ENCODE results near the gene LBHD1.
"Not testable (repeated sequence)": the region's sequence is repeated elsewhere in the genome, so short reads cannot be mapped to it uniquely, and the experiment has no call there.

Gene LBHD1

DNA sequence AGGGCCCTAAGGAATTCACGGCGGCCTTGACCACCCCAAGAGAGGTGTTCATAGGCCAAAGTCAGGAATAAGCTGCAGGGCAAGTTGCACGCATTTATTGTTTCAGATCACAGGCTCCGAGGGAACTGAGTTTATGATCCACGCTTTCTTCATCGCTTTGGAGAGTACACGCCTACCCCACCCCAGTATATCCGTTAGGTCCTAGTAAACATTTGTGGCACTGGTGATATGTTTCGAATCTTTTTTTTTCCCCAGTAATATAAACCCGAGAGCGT lies 26.5 kb downstream of the LBHD1 start:
- peaks cover 36% of the 10 kb centered on the region for H3K36me3 Mint-ChIP-seq (ENCODE audit: low read depth)

DNA sequence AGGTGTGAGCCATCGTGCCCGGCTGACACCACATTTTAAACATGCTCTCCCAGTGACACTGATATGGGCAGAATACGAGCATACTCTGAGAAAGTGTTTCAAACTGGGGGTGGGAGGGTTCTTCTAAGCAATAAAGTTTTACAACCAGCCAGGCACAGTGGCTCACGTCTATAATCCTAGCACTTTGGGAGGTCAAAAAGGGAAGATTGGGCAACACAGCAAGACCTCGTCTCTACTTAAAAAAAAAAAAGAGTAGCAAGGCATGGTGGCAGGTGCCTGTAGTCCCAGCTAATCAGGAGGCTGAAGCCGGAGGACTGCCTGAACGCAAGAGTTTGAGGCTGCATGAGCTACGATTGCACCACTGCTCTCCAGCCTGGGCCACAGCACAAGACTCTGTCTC lies 27.8 kb downstream of the LBHD1 start:
- Mint-ChIP-seq H3K4me3 (peak overlapping the region; percentile 27), H3K36me3 (ENCODE audit: low read depth) (peaks cover 37% of the 10 kb centered on the region), H3K4me1 (ENCODE audit: low read depth) (peaks cover 28% of the 10 kb centered on the region), H3K27me3 (ENCODE audit: low read depth) (no peaks in the 10 kb centered on the region), H3K27ac (no peak overlapping the region), H3K9me3 (no peaks in the 10 kb centered on the region)
- DNase-seq (ENCODE audit: low spot score), result no peak

More for the DNA sequence above, 26.5 kb downstream of the LBHD1 start:
- Mint-ChIP-seq H3K27me3 (ENCODE audit: low read depth) (no peaks in the 10 kb centered on the region), H3K4me3 (peak overlapping the region; percentile 99), H3K4me1 (ENCODE audit: low read depth) (peaks cover 21% of the 10 kb centered on the region), H3K27ac (peak overlapping the region; percentile 97), H3K9me3 (no peaks in the 10 kb centered on the region)
- no peak for DNase-seq (ENCODE audit: low spot score)

DNA sequence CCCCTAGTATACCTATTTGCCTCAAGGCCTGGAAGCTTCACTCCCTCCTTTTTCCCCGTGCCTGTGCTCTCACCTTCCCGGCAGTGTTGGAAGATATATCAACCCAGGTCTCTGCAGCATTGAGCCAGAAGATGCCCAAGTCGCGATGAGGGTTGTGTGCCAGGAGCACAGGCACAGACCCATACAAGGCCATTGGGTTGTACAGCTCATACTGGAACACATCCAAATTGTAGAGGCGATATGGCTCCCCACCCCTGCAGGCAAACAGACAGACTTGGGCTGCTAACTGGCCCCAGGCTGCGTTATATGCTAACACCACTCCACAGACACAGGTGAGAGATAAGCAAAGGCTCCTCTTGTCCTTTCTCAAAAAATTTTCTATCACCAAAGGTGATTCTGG lies 39.6 kb downstream of the LBHD1 start:
- Mint-ChIP-seq H3K4me1 (ENCODE audit: low read depth) (peaks cover 16% of the 10 kb centered on the region), H3K27me3 (ENCODE audit: low read depth) (no peaks in the 10 kb centered on the region)

DNA sequence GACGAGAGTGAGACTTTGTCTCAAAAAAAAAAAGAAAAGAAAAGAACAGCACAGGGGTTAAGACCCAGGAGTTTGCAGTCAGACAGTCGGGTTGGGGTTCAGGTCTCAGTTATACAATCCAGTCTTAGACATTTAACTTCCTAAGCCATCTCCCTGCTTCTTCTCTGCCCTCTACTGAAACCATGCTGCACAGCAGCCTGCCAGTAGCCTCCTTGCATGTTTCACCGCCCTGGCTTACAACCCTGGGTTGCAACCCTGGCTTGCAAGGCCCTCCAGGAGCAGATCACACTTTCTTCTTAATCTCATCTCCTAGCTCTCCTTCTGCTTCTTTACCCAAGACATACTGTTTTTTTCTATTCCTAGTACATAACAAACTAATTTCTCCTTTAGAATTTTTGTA lies 44.4 kb downstream of the LBHD1 start:
- Mint-ChIP-seq H3K36me3 (ENCODE audit: low read depth) (peaks cover 72% of the 10 kb centered on the region), H3K9me3 (no peaks in the 10 kb centered on the region), H3K4me1 (ENCODE audit: low read depth) (peaks cover 4% of the 10 kb centered on the region), H3K27ac (peak overlapping the region; percentile 62), H3K4me3 (no peak overlapping the region), H3K27me3 (ENCODE audit: low read depth) (no peaks in the 10 kb centered on the region)
- DNase-seq (ENCODE audit: low spot score), result no peak

More for the DNA sequence above, 39.6 kb downstream of the LBHD1 start:
- H3K9me3 Mint-ChIP-seq, result no peaks in the 10 kb centered on the region
- no peak overlapping the region for H3K27ac Mint-ChIP-seq
- no peak overlapping the region for H3K4me3 Mint-ChIP-seq
- no peak for DNase-seq (ENCODE audit: low spot score)
- H3K36me3 Mint-ChIP-seq (ENCODE audit: low read depth), result peaks cover 76% of the 10 kb centered on the region

DNA sequence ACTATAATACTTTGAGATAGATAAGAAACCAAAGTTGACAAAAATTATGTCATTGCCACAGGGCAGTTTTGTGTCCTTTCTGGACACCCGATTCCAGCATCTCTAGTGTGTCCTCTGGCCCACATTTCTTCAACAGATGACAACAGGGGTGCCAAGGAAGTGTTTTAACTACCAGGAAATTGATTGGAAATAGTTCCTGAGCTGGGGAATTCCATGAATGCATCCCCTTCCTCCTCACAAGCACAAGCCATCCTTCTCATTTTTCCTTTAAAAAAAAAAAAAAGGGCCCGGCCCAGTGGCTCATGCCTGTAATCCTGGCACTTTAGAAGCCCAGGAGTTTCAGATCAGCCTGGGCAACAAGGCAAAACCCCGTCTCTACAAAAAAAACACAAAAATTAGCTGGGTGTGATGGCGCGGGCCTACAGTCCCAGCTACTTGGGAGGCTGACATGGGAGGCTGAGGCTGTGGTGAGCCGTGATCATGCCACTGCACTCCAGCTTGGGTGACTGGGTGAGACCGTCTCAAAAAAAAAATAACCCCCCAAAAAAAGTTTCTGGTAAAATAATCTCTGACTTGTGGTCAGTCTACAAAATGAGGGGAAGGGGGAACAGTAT lies 49.5 kb downstream of the LBHD1 start:
- H3K9me3 Mint-ChIP-seq, result no peaks in the 10 kb centered on the region
- peaks cover 46% of the 10 kb centered on the region for H3K36me3 Mint-ChIP-seq (ENCODE audit: low read depth)
- H3K27me3 Mint-ChIP-seq (ENCODE audit: low read depth), result no peaks in the 10 kb centered on the region
- no peak for DNase-seq (ENCODE audit: low spot score)
- H3K27ac Mint-ChIP-seq, result peak overlapping the region; percentile 97
- peak overlapping the region; percentile 85 for H3K4me3 Mint-ChIP-seq
- H3K4me1 Mint-ChIP-seq (ENCODE audit: low read depth), result peaks cover 19% of the 10 kb centered on the region

DNA sequence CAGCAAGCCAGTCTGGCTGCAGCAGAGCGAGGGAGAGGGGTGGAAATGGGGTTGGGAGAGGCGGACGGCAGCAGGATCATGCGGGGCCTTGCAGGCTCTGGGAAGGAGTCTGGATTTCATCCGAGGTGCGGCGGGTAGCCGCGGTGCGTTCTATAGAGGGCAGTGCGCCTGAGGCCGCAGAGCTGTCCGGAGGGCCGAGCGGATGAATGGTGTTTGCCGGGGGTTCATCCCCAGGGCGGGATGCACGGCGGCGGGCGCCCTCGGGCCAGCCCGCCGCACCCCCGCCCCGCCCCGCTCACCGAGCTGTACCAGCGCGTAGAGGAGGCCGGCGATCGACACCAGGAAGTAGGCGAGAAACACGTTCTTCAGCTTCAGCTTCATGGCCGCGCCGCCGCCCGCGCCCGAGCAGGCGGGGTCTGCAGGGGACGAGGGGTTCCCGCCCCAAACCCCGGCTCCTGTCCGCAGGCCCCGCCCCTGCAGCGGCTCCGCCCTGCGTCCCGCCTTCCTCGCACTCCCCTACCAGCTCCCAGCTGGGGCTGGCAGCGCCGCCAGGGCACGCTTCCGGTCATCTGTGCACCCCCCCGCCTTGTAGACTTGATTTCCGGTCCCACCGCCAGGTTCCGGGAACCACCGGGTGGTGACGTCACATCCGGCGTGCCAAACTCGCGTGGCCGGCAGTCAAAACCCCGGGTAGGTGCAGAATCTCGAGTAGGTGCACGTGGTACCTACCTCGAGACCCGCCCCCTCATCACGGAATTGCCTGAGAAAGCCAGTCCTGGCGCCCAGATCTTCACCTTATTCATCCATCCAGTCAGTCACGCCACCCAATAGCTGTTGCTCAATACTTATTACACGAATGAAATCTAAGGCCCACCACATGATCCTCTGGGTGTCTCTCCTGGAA lies 50.2 kb downstream of the LBHD1 start, which contains the start of gene B3GAT3:
Gene B3GAT3, minus strand, starts transcription at position 420 of the 904 bp plus-strand sequence. Its CDS starts 39 bp downstream, at position 381.
- Mint-ChIP-seq H3K9me3 (no peaks in the 10 kb centered on the region), H3K27ac (peak within 1 kb of the TSS; percentile 97), H3K36me3 (ENCODE audit: low read depth) (peaks cover 43% of the 10 kb centered on the region), H3K27me3 (ENCODE audit: low read depth) (no peaks in the 10 kb centered on the region), H3K4me1 (ENCODE audit: low read depth) (peaks cover 19% of the 10 kb centered on the region), H3K4me3 (peak within 1 kb of the TSS; percentile 85)
- peak; percentile 97 for DNase-seq (ENCODE audit: low spot score)

DNA sequence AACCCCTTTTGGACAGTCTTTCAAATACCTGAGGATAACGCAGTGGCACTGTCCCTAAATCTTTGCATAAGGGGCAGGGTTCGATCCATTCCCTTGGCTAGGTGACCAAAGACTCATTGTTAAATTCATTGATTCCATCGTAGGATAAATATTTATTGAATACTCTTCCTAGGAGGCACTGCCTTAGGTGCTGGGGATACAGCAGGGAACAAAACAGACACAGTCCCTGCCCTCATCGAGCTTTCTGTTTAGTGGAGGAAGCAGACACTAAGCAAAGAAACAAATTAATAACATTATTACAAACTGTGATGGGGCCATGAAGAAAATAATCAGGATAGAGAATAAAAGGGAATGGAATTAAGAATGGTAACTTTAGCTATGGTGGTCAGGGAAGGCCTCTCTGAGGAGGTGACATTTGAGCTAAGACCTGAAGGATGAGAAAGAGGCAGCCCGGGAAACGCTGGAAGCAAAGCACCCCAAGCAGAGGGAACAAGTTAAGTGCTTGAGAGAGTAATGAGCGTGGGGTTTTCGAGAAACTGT lies 51.0 kb downstream of the LBHD1 start:
- Mint-ChIP-seq H3K27me3 (ENCODE audit: low read depth) (no peaks in the 10 kb centered on the region), H3K27ac (peak overlapping the region; percentile 89), H3K9me3 (no peaks in the 10 kb centered on the region), H3K4me1 (ENCODE audit: low read depth) (peaks cover 19% of the 10 kb centered on the region), H3K36me3 (ENCODE audit: low read depth) (peaks cover 40% of the 10 kb centered on the region), H3K4me3 (peak overlapping the region; percentile 85)
- DNase-seq (ENCODE audit: low spot score), result no peak

DNA sequence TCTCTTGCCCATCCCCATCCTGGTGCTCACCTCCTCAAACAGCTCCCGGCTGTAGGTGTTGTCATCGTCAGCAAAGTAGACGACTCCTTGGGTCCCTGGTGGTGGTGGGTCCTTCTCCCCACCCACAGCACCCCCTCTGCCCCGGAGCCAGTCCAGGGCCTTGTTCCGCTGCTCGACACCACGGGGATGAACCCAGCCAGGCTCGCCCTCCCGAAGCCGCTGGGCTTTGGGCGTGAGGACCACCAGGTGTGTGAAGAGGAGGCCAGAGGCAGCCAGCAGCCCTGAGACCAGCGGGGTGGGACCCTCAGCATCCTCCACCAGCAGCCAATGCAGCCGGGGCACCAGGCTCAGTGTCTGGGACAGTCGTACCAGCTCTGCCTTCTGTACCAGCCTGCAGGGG lies 55.1 kb downstream of the LBHD1 start:
- Mint-ChIP-seq H3K36me3 (ENCODE audit: low read depth) (peaks cover 29% of the 10 kb centered on the region), H3K4me1 (ENCODE audit: low read depth) (peaks cover 23% of the 10 kb centered on the region)
- H3K27ac Mint-ChIP-seq; H3K9me3 Mint-ChIP-seq; H3K4me3 Mint-ChIP-seq; H3K27me3 Mint-ChIP-seq (ENCODE audit: low read depth); DNase-seq (ENCODE audit: low spot score): not testable (repeated sequence)

DNA sequence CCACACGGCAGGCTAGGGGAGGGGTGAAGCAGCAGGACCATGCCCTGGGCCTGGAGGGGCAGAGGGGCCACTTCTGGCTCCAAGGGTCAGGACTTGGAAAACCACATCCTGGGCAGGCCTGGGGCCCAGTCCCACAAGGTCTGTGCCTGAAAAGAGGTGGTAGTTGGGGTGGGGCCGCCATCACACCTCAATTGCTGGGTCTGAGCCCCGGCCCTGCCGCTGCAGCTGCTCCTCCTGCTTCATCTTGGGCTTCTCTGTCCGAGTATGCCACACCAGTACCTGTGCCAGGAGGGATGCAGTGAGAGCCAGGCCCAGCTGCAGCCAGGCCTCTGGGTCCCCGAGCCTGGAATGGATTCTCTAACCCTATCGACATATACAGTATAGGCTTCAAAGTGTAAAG lies 56.5 kb downstream of the LBHD1 start:
- Mint-ChIP-seq H3K4me1 (ENCODE audit: low read depth) (peaks cover 25% of the 10 kb centered on the region), H3K36me3 (ENCODE audit: low read depth) (peaks cover 22% of the 10 kb centered on the region), H3K27ac (no peak overlapping the region), H3K27me3 (ENCODE audit: low read depth) (no peaks in the 10 kb centered on the region), H3K4me3 (no peak overlapping the region), H3K9me3 (no peaks in the 10 kb centered on the region)
- DNase-seq (ENCODE audit: low spot score), result no peak

DNA sequence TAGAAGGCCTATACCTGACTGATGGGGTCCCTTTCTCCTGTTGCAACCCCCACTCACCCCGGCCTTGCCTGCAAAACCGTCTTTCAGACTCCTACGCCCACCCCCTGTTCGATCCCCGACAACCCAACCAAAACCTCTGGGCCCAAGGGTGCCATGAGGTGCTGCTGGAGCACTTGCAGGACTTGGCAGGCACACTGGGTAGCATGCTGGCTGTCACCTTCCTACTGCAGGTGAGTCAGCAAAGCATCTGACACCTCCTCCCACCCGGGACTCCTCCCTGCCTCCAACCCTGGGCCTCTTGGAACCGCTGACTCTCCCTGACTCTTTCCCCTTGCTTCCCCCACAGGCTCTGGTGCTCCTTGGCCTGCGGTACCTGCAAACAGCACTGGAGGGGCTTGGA lies 57.8 kb downstream of the LBHD1 start:
- H3K4me1 Mint-ChIP-seq (ENCODE audit: low read depth), result peaks cover 26% of the 10 kb centered on the region
- no peaks in the 10 kb centered on the region for H3K27me3 Mint-ChIP-seq (ENCODE audit: low read depth)
- H3K27ac Mint-ChIP-seq, result peak overlapping the region; percentile 76
- no peaks in the 10 kb centered on the region for H3K9me3 Mint-ChIP-seq
- no peak for DNase-seq (ENCODE audit: low spot score)
- peaks cover 30% of the 10 kb centered on the region for H3K36me3 Mint-ChIP-seq (ENCODE audit: low read depth)
- no peak overlapping the region for H3K4me3 Mint-ChIP-seq

DNA sequence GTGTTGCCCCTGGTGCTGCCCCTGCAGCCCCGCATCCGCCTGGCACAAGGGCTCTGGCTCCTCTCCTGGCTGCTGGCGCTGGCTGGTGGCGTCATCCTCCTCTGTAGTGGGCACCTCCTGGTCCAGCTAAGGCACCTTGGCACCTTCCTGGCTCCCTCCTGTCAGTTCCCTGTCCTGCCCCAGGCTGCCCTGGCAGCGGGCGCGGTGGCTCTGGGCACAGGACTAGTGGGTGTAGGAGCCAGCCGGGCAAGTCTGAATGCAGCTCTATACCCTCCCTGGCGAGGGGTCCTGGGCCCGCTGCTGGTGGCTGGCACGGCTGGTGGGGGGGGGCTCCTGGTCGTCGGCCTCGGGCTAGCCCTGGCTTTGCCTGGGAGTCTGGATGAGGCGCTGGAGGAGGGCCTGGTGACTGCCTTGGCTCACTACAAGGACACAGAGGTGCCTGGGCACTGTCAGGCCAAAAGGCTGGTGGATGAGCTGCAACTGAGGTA lies 58.7 kb downstream of the LBHD1 start:
- peak overlapping the region; percentile 82 for H3K27ac Mint-ChIP-seq
- no peak for DNase-seq (ENCODE audit: low spot score)
- peaks cover 27% of the 10 kb centered on the region for H3K4me1 Mint-ChIP-seq (ENCODE audit: low read depth)
- H3K4me3 Mint-ChIP-seq, result no peak overlapping the region
- H3K9me3 Mint-ChIP-seq, result no peaks in the 10 kb centered on the region
- peaks cover 32% of the 10 kb centered on the region for H3K36me3 Mint-ChIP-seq (ENCODE audit: low read depth)
- H3K27me3 Mint-ChIP-seq (ENCODE audit: low read depth), result no peaks in the 10 kb centered on the region

Data from T-helper 2 cell treated with Interferon-gamma antibody and Interleukin-4, amounts not matched to agents 5 μg/mL and 100 μg/mL, for 36 hours (primary cell).